Measurements from ENCODE around the gene KRTAP9-8.
"Not testable (repeated sequence)": the region's sequence is repeated elsewhere in the genome, so short reads cannot be mapped to it uniquely, and the experiment has no call there.

KRTAP9-8 gene, protein sequence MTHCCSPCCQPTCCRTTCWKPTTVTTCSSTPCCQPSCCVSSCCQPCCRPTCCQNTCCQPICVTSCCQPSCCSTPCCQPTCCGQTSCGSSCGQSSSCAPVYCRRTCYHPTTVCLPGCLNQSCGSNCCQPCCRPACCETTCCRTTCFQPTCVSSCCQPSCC

DNA sequence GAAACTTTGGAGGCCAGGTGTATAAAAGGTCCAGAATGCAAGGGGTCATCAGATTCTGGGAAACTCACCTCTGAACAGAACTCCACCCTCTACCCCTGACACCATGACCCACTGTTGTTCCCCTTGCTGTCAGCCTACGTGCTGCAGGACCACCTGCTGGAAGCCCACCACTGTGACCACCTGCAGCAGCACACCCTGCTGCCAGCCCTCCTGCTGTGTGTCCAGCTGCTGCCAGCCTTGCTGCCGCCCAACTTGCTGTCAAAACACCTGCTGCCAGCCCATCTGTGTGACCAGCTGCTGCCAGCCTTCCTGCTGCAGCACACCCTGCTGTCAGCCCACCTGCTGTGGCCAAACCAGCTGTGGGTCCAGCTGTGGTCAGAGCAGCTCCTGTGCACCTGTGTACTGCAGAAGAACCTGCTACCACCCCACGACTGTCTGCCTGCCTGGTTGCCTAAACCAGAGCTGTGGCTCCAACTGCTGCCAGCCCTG is at the start of gene KRTAP9-8:
TSS of gene KRTAP9-8 (plus strand) at position 51 of the 489 bp plus-strand sequence. CDS start at position 104, 53 bp downstream.
- not testable (repeated sequence) for DNase-seq

DNA sequence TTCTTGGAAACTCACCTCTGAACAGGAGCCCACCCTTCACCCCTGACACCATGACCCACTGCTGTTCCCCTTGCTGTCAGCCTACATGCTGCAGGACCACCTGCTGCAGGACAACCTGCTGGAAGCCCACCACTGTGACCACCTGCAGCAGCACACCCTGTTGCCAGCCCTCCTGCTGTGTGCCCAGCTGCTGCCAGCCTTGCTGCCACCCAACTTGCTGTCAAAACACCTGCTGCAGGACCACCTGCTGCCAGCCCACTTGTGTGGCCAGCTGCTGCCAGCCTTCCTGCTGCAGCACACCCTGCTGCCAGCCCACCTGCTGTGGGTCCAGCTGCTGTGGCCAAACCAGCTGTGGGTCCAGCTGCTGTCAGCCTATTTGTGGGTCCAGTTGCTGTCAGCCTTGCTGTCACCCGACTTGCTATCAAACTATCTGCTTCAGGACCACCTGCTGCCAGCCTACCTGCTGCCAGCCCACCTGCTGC is 47.9 kb upstream of the KRTAP9-8 start, which contains the start of gene KRTAP9-1:
TSS of gene KRTAP9-1 (plus strand) at position 51 of the 482 bp plus-strand sequence. CDS start at position 51, 0 bp downstream.
- not testable (repeated sequence) for DNase-seq

DNA sequence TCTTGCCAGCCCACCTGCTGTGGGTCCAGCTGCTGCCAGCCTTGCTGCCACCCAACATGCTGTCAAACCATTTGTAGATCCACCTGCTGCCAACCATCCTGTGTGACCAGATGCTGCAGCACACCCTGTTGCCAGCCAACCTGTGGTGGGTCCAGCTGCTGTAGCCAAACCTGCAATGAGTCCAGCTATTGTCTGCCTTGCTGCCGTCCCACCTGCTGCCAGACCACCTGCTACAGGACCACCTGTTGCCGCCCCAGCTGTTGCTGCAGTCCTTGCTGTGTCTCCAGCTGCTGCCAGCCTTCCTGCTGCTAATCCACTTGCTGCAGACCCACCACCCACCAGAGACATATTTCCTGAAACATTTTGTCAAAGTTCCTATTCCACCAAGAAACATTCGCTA is 47.5 kb upstream of the KRTAP9-8 start:
- DNase-seq = no peak

DNA sequence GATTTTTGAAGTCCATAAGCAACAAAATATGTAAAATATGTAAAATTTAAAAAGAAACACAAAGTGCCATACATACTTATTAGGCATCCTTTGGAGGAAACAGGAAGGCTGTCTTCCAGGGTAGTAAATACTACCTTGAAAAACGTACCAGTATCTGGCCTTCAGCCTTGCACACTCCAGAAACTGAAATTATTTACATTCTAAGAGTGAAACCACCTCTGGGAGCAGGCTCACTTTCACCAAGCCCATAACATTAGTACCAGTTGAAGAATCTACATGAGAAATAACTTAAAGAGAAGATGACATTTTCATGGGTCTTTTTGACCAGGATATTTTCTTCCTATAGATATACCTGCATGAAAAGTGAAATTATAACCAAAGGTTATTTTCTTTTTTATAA is 41.7 kb upstream of the KRTAP9-8 start:
- no peak for DNase-seq

DNA sequence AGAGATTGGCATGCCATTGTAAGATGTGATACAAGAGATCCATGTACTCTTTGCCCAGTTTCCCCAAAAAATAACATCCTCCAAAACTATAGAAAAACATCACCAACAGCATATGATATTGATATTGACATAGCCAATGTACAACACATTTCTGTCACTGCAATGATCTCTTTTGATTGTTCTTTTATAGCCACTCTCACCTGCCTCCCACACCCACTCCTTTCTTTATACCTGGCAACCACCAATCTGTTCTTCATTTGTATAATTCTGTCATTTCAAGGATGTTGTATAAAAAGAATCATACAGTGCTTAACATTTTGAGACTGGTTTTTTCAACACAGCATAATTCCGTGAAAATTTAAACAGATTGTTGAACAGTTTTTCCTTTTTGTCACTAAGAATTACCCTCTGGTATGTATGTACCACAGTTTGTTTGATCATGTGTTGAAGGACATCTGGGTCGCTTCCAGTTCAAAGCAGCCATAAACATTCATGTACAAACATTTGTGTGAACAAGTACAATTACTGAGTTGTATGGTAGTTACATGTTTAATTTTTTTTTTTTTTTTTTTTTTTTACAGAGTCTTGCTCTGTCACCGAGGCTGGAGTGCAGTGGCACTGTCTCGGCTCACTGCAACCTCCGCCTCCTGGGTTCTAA is 38.2 kb upstream of the KRTAP9-8 start:
- DNase-seq = no peak

DNA sequence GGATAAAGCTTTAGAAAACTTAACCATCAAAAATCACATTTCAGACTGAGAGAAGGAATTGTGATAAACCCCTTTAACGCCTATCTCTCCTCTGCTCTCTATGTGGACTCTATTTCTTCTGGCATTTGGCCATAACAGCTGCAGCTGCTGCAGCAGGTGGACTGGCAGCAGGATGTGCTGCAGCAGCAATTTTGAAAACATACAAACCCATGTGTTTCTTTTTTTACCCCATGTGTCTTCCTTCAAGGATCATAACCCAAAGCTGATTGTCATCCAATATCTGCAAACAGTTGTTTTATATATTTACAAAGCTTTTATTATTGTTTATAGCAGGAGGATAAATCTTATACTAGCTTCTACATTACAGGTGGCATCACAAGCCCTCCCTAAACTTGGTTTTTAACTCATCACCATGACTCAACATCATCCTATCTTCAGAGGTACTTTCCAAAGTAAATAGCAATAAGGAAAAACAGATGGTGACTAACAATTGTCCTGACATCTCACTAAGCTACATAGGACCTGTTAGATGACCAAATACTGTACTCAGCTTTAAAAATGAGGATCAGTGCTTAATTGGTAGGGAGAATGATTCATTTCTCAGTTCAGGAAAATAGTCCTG is 25.8 kb upstream of the KRTAP9-8 start:
- no peak for DNase-seq

DNA sequence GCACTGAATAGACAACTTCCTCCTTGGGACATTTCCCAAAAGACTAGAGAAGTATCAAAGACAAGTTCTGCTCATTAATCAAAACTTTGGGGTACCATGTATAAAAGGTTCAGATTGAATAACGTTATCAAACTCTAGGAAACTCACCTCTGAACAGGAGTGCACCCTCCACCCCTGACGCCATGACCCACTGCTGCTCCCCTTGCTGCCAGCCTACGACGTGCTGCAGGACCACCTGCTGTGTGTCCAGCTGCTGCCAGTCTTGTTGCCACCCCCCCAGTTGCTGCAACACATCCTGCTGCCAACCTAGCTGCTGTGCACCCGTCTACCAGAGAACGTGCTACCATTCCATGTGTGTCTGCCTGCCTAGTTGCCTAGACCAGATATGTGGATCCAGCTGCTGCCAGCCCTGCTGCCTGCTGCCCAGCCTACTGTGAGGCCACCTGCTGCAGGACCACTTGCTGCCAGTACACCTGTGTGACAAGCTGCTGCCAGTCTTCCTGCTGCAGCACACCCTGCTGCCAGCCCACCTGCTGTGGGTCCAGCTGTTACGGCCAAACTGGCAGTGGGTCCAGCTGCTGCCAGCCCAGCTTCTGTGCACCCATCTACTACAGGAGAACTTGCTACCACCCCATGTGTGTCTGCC is 25.2 kb upstream of the KRTAP9-8 start:
- no peak for DNase-seq

DNA sequence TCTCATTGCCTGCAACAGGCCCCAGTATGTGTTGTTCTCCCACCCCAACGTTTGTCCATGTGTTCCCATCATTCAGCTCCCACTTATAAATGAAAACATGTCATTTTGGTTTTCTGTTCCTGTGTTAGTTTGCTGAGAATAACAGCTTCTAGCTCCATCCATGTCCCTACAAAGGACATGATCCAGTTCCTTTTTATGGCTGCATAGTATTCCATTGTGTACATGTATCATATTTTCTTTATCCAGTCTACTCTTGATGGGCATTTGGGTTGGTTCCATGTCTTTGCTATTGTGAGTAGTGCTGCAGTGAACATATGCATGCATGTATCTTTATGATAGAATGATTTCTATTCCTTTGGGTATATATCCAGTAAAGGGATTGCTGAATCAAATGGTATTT is 22.1 kb upstream of the KRTAP9-8 start:
- DNase-seq = no peak

DNA sequence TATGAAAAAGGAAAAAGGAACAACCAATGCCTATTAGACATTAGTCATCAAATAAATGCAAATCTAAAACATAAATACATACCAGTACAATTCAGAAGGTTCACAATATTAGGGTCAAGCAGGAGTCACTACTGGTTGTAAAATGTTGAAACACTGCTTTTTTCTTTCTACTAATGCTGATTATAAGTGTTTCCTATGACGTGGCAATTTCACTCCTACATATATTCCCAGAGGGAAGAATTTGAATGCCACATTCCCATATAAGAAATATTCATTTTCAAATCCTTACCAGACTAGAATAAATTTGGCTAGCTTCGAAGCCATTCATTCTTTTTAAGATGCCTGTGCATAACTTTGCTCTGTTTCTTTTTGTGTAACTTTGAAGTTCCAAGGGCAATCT is 14.0 kb upstream of the KRTAP9-8 start:
- DNase-seq = no peak

DNA sequence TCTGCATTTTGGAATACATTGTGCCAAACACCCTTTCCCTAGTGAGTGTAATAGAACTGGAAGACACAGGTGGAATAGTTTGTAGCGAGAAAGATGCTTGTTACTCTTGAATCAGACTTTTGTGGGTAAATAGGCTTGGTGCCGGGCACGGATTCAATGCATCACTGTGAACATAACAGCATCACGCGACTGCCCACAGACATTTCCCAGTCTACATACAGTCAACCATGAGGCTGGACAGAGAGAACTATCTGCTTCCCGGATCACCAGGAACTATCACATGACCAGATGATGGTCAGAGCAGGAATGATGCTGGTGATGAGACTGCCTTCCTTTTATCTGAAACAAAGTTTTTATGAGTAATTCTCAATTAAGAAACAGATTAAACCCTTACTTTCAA is 11.7 kb upstream of the KRTAP9-8 start:
- no peak for DNase-seq

DNA sequence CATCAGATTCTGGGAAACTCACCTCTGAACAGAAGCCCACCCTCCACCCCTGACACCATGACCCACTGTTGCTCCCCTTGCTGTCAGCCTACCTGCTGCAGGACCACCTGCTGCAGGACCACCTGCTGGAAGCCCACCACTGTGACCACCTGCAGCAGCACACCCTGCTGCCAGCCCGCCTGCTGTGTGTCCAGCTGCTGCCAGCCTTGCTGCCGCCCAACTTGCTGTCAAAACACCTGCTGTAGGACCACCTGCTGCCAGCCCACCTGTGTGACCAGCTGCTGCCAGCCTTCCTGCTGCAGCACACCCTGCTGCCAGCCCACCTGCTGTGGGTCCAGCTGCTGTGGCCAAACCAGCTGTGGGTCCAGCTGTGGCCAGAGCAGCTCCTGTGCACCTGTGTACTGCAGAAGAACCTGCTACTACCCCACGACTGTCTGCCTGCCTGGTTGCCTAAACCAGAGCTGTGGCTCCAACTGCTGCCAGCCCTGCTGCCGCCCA is 11.2 kb upstream of the KRTAP9-8 start, which contains the start of gene KRTAP9-2:
TSS of gene KRTAP9-2 (plus strand) at position 51 of the 498 bp plus-strand sequence. CDS start at position 58, 7 bp downstream.
- not testable (repeated sequence) for DNase-seq

DNA sequence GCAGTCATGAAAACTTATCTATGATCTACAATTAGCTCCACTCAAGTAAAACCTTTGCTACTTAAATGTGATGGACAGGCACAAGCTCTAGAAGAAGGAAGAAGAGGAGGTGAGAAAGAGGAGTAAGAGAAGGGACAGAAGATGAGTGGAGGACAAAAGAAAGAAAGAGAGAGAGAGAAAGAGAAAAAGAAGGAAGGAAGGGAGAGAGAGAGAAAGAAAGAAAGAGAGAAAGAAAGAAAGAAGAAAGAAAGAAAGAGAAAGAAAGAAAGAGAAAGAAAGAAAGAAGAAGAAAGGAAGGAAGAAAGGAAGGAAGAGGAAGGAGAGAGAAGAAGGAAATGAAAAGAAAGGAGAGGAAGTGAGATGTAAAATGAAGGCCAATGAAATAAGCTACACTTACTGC is 7.7 kb upstream of the KRTAP9-8 start:
- DNase-seq = no peak

DNA sequence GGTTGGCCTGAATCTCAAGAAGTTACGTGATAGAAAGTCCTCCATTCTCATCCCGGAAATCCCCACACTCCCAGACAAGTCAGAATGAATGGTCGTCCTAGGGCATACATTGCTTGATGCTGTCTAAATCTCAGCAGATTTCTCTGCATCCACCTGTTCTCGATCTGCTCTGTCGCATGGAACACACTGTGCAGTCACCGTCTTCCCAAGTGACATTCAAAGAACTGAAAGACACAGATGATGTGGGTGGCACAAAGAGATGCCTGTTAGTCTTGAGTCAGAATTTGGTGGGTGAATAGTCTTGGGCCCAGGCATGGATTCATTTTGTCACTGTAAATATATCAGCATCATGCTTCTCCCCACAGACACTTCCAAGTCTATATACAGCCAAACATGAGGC is 6.1 kb upstream of the KRTAP9-8 start:
- no peak for DNase-seq

DNA sequence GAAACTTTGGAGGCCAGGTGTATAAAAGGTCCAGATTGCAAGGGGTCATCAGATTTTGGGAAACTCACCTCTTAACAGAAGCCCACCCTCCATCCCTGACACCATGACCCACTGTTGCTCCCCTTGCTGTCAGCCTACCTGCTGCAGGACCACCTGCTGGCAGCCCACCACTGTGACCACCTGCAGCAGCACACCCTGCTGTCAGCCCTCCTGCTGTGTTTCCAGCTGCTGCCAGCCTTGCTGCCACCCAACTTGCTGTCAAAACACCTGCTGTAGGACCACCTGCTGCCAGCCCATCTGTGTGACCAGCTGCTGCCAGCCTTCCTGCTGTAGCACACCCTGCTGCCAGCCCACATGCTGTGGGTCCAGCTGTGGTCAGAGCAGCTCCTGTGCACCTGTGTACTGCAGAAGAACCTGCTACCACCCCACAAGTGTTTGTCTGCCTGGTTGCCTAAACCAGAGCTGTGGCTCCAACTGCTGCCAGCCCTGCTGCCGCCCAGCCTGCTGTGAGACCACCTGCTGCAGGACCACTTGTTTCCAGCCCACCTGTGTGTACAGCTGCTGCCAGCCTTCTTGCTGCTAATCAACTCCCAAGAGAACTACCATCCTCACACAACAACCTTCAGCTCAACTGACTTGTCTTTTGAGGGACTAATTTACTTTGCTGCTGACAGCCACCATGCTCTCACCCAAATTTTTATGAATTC is 5.2 kb upstream of the KRTAP9-8 start, which contains the start of gene KRTAP9-3:
TSS of gene KRTAP9-3 (plus strand) at position 51 of the 707 bp plus-strand sequence. CDS start at position 104, 53 bp downstream.
- not testable (repeated sequence) for DNase-seq

DNA sequence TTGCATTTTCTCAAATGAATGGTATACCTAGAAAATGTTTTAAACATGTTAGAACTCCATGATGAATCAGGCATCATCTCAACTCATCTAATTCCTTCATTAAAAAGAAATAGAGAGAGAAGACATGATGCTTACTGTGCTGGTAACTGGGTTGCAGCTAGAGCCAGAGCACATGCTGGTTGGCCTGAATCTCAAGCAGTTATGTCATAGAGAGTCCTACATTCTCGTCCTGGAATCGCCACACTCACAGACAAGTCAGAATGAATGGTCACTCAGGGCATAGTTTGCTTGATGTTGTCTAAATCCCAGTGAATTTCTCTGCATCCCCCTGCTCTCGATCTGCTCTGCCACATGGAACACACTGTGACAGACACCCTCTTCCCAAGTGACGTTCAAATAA is 683 bp upstream of the KRTAP9-8 start:
- not testable (repeated sequence) for DNase-seq

DNA sequence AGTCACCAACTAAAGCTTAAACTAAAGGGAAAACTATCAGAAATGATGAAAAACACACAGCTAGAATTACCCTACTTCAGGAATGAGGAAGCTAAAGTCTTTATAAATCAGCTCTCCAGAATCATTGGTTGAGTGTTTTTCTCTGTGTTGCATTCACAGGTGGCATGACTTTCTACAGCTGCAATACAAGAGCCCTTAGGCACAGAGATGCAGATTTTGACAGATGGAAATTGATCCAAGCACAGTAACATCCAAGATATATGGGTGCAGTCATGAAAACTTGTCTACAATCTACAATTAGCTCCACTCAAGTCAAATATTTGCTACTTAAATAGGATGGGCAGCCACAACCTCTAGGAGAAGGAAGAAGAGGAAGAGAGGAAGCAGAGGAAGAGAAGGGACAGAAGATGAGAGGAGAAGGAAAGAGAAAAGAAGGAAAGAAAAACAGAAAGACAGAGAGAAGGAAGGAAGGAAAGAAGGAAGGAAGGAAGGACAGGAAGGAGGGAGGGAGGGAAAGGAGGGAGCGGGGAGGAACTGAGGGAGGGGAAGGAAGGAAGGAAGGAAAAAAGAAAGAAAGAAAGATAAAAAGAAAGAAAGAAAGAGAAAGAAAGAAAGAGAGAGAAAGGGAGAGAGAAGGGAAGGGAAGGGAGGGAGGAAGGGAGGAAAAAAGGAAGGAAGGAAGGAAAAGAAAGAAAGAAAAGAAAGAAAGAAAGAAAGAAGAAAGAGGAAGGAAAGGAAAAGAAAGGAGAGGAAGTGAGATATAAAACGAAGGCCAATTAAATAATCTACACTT is 9.4 kb downstream of the KRTAP9-8 start:
- DNase-seq = not testable (repeated sequence)

DNA sequence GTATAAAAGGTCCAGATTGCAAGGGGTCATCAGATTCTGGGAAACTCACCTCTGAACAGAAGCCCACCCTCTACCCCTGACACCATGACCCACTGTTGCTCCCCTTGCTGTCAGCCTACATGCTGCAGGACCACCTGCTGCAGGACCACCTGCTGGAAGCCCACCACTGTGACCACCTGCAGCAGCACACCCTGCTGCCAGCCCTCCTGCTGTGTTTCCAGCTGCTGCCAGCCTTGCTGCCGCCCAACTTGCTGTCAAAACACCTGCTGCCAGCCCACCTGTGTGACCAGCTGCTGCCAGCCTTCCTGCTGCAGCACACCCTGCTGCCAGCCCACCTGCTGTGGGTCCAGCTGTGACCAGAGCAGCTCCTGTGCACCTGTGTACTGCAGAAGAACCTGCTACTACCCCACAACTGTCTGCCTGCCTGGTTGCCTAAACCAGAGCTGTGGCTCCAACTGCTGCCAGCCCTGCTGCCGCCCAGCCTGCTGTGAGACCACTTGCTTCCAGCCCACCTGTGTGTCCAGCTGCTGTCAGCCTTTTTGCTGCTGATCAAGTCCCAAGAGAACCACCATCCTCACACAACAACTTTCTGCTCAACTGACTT is 11.9 kb downstream of the KRTAP9-8 start, which contains the start of gene KRTAP9-4:
TSS of gene KRTAP9-4 (plus strand) at position 51 of the 604 bp plus-strand sequence. CDS start at position 85, 34 bp downstream.
- DNase-seq = not testable (repeated sequence)

DNA sequence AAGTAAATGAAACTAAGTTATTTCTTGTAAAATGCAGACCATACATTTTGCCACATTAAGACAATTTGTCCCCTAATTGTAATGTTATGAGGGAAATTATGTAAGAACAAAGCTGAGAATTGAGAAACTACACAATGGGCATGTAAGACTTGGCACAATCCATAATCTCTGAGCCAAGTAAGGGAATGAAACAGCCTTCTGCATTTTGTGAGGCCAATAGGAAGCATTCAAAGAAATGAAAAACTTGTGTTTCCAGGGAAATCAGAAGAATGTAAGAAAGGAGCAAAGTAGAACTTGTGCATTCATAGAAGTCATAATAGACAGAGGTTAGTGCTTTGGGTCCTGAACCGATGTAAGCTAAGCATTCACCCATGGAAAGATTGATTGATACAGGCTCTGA is 13.5 kb downstream of the KRTAP9-8 start:
- no peak for DNase-seq

DNA sequence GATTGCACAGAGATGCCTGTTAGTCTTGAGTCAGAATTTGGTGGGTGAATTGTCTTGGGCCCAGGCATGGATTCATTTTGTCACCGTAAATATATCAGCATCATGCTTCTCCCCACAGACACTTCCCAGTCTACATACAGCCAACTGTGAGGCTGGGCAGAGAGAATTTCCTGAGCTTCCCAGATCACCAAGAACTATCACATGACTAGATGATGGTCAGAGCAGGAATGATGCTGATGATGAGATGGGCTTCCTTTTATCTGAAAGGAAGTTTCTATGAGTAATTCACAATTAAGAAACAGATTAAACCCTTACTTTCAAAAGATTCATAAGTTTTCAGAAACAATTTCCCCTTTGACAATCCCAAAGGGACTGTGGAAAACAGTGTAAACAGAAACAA is 17.1 kb downstream of the KRTAP9-8 start:
- DNase-seq = no peak

Data from inflammatory macrophage treated with lipopolysaccharide for 4 hours (primary cell).